Activated CD4-positive, alpha-beta T cell treated with anti-CD3 and anti-CD28 coated beads for 36 hours (primary cell): ENCODE data around the gene MST1. TPM values are rescaled to one million over a fixed set of nuclear protein-coding genes. Genes with fewer than 3 reads are reported as not detected.

ENCODE experiments used
- ATAC-seq: fragments of 200-7000 bp; cut with Tn5 transposase; one replicate; pipeline ENCODE4 v1.10.0; 2021; ENCODE audit warnings: mild to moderate bottlenecking, moderate library complexity
- CTCF ChIA-PET: fragments of 350-600 bp; sonication (Branson Sonifier 250); formaldehyde crosslinking; loops from one replicate; lab custom pipeline; 2021; ENCODE audit warnings: antibody characterized with exemption; lab: Charles Lee
- POLR2A ChIA-PET: fragments of 350-600 bp; sonication (Branson Sonifier 250); formaldehyde crosslinking; loops from one replicate; lab custom pipeline; 2021; ENCODE audit warnings: antibody characterized with exemption, inconsistent platforms; lab: Charles Lee
- DNase-seq: peaks from one replicate; pipeline ENCODE4 v3.0.0-alpha.2; 2020
- H3K27ac Mint-ChIP-seq: one replicate; pipeline ENCODE4 v1.8.0; 2021; ENCODE audit warnings: mixed read lengths
- H3K27me3 Mint-ChIP-seq: one replicate; pipeline ENCODE4 v1.8.0; 2021; ENCODE audit warnings: mixed read lengths
- H3K36me3 Mint-ChIP-seq: one replicate; pipeline ENCODE4 v1.8.0; 2021; ENCODE audit warnings: low read depth, mixed read lengths
- H3K4me1 Mint-ChIP-seq: one replicate; pipeline ENCODE4 v1.8.0; 2021; ENCODE audit warnings: mixed read lengths
- H3K4me3 Mint-ChIP-seq: one replicate; pipeline ENCODE4 v1.8.0; 2021; ENCODE audit warnings: mild to moderate bottlenecking, moderate library complexity, mixed read lengths
- H3K9me3 Mint-ChIP-seq: one replicate; pipeline ENCODE4 v1.8.0; 2021; ENCODE audit warnings: low read depth, mixed read lengths
- intact Hi-C, 2 experiments: fragments of 100-400 bp; cut with DNase I in 1 of 2; cut with micrococcal nuclease in 1 of 2; formaldehyde crosslinking; loops; one replicate each; pipeline versions ENCODE4 v1.14.2 to v1.15.1; 2022 to 2024; cut with DNase I, micrococcal nuclease
- total RNA-seq, 2 experiments: library from RNA; stranded (reverse); gene quantifications; one replicate each; pipeline ENCODE4 v1.2.3, GENCODE V29; 2021

Gene MST1
- total RNA-seq, 2 experiments from 2014 or later: 8.7 to 9.7 TPM

DNA sequence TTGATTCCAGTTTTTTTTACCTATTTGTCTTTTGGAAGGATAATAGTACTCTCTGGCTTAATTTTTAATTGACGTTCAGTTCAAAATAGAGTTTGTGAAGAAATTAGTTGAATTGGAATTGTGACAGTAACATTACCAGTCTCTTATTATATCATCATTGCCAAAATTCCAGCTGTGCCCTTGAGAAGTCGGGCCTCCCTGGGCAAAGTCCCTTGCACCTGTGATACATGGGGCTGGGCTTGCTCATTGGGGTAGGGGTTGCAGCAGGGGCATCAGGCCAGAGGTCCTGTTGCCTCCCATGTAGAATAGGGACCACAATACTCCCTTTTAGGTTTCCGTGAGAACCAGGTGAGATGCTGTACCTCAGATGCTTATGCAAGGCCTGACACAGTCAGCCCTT is 43.0 kb downstream of the MST1 start:
- POLR2A ChIA-PET: interaction anchor here (0.6 kb wide), 1 partner anchor 168 kb away, joined by 3 read pairs; the partner anchor contains the start of gene UBA7
- CTCF ChIA-PET: no interaction called here
- Mint-ChIP-seq H3K36me3 (no peaks in the 10 kb centered on the region), H3K4me1 (no peaks in the 10 kb centered on the region), H3K9me3 (no peaks in the 10 kb centered on the region), H3K27ac (no peak overlapping the region), H3K27me3 (no peaks in the 10 kb centered on the region), H3K4me3 (no peak overlapping the region)
- no peak for DNase-seq
- no peak for ATAC-seq
- intact Hi-C loops: no loop called here

GRCh38 chr3:49644684-49645083 is 44.6 kb downstream of the MST1 start:
- Mint-ChIP-seq H3K36me3 (no peaks in the 10 kb centered on the region), H3K9me3 (no peaks in the 10 kb centered on the region), H3K4me3 (no peak overlapping the region), H3K4me1 (no peaks in the 10 kb centered on the region), H3K27me3 (no peaks in the 10 kb centered on the region), H3K27ac (no peak overlapping the region)
- DNase-seq: no peak
- ATAC-seq: no peak
- intact Hi-C loops: no loop called here
- ChIA-PET POLR2A (no interaction called here), CTCF (no interaction called here)

DNA sequence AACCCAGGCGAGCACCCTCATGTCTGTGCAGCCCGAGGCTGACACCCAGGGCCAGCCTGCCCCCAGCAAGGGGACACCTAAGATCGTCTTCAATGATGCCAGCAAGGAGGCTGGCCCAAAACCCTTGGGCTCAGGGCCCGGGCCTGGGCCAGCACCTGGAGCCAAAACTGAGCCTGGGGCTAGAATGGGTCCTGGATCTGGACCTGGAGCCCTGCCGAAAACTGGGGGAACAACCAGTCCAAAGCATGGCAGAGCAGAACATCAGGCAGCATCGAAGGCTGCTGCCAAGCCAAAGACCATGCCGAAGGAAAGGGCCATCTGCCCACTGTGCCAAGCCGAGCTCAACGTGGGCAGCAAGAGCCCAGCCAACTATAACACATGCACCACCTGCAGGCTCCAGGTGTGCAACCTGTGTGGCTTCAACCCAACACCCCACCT is 46.5 kb downstream of the MST1 start:
- H3K27ac Mint-ChIP-seq: no peak overlapping the region
- no peaks in the 10 kb centered on the region for H3K9me3 Mint-ChIP-seq
- H3K36me3 Mint-ChIP-seq: no peaks in the 10 kb centered on the region
- ATAC-seq: no peak
- ChIA-PET CTCF (interaction anchor here (0.6 kb wide), 1 partner anchor 102 kb away, joined by 3 read pairs; no protein-coding TSS in a partner anchor), POLR2A (interaction anchor here (0.6 kb wide), 1 partner anchor 52 kb away, joined by 7 read pairs; no protein-coding TSS in a partner anchor)
- no peaks in the 10 kb centered on the region for H3K4me1 Mint-ChIP-seq
- intact Hi-C loops: no loop called here
- no peaks in the 10 kb centered on the region for H3K27me3 Mint-ChIP-seq
- no peak overlapping the region for H3K4me3 Mint-ChIP-seq
- no peak for DNase-seq

DNA sequence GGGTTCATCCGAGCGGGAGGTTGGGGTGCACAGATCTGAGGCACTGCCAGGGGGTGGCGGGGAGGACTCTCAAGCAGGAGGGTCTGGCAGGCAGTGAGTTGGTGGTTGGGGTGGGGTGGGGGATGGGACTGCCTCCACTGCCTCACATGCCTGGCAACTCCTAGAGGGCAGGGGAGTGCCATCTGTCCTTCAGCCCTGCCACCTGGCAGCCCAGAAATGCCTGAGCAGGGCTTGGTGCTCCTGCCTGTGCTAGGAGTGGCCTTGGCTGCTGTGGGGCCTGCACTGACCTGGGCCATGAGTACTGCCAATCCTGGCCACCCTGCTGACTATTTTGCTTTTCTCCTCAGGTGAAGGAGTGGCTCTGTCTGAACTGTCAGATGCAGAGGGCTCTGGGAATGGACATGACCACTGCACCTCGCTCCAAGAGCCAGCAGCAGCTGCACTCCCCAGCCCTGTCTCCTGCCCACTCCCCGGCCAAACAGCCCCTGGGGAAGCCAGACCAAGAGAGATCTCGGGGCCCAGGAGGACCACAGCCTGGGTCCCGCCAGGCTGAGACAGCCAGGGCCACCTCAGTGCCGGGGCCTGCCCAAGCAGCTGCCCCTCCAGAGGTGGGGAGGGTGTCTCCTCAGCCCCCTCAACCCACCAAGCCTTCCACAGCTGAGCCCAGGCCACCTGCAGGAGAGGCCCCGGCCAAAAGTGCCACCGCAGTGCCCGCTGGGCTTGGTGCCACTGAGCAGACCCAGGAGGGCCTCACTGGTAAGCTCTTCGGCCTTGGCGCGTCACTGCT is 47.2 kb downstream of the MST1 start:
- ChIA-PET POLR2A (interaction anchor here (0.6 kb wide), 1 partner anchor 53 kb away, joined by 7 read pairs; no protein-coding TSS in a partner anchor), CTCF (no interaction called here)
- ATAC-seq (no peak), DNase-seq (no peak)
- no peaks in the 10 kb centered on the region for H3K36me3 Mint-ChIP-seq
- H3K27me3 Mint-ChIP-seq: no peaks in the 10 kb centered on the region
- H3K9me3 Mint-ChIP-seq: no peaks in the 10 kb centered on the region
- H3K4me1 Mint-ChIP-seq: peaks cover under 1% of the 10 kb centered on the region
- intact Hi-C loops: no loop called here
- no peak overlapping the region for H3K4me3 Mint-ChIP-seq
- no peak overlapping the region for H3K27ac Mint-ChIP-seq

DNA sequence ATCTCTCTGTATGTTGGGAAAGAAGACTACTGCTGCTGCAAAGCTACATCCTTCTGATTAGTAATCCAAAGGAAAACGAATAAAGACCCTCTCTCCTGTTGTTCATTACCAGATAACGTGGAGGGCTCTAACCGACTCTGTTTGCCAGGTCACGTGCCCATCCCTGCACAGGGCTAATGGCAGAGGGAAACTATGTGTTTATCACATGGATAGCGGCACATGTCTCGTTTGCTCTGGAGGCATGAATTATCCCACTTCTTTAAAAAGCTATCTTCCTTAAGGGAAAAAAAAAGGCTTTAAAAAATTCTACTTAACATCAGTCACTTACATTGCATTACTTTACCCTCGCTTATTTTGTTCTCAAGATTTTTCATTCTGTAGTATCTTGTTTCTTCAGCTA is 48.0 kb downstream of the MST1 start:
- Mint-ChIP-seq H3K4me3 (no peak overlapping the region), H3K9me3 (no peaks in the 10 kb centered on the region), H3K36me3 (no peaks in the 10 kb centered on the region), H3K4me1 (peaks cover 3% of the 10 kb centered on the region), H3K27me3 (no peaks in the 10 kb centered on the region), H3K27ac (no peak overlapping the region)
- ChIA-PET CTCF (no interaction called here), POLR2A (no interaction called here)
- ATAC-seq (no peak), DNase-seq (no peak)
- intact Hi-C loops: no loop called here

GRCh38 chr3:49639551-49639950 is 49.7 kb downstream of the MST1 start:
- ChIA-PET POLR2A (interaction anchor here (0.6 kb wide), 1 partner anchor 225 kb away, joined by 4 read pairs; no protein-coding TSS in a partner anchor), CTCF (no interaction called here)
- H3K27ac Mint-ChIP-seq: no peak overlapping the region
- intact Hi-C loops: no loop called here
- H3K9me3 Mint-ChIP-seq: no peaks in the 10 kb centered on the region
- no peaks in the 10 kb centered on the region for H3K36me3 Mint-ChIP-seq
- DNase-seq (no peak), ATAC-seq (no peak)
- no peak overlapping the region for H3K4me3 Mint-ChIP-seq
- peaks cover 3% of the 10 kb centered on the region for H3K4me1 Mint-ChIP-seq
- no peaks in the 10 kb centered on the region for H3K27me3 Mint-ChIP-seq

DNA sequence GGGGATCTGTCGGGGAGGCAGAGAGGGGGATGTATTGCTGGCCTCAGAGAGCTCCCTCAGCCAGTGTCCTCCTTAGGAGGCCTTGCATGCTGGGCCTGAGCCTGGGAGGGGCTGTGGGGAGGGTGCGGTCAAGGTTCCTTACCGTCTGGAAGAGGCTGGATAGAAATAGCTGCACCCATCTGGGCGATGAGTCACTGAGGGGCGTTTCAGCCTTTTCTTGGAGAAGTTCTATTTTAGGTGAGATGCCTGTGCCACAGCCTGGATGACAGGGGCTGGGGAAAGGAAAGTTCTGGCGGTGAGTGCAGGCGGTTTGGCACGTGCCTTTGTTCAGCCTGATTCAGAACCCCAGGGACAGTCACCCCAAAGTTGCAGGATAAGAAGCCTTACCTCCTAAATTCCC is 50.8 kb downstream of the MST1 start:
- Mint-ChIP-seq H3K4me3 (no peak overlapping the region), H3K4me1 (peaks cover 3% of the 10 kb centered on the region), H3K9me3 (no peaks in the 10 kb centered on the region), H3K36me3 (no peaks in the 10 kb centered on the region), H3K27ac (no peak overlapping the region), H3K27me3 (no peaks in the 10 kb centered on the region)
- ATAC-seq: no peak
- intact Hi-C loops: no loop called here
- CTCF ChIA-PET: interaction anchor here (0.6 kb wide), 1 partner anchor 33 kb away, joined by 3 read pairs; no protein-coding TSS in a partner anchor
- POLR2A ChIA-PET: interaction anchor here (0.6 kb wide), 1 partner anchor 427 kb away, joined by 3 read pairs; no protein-coding TSS in a partner anchor
- DNase-seq: no peak

DNA sequence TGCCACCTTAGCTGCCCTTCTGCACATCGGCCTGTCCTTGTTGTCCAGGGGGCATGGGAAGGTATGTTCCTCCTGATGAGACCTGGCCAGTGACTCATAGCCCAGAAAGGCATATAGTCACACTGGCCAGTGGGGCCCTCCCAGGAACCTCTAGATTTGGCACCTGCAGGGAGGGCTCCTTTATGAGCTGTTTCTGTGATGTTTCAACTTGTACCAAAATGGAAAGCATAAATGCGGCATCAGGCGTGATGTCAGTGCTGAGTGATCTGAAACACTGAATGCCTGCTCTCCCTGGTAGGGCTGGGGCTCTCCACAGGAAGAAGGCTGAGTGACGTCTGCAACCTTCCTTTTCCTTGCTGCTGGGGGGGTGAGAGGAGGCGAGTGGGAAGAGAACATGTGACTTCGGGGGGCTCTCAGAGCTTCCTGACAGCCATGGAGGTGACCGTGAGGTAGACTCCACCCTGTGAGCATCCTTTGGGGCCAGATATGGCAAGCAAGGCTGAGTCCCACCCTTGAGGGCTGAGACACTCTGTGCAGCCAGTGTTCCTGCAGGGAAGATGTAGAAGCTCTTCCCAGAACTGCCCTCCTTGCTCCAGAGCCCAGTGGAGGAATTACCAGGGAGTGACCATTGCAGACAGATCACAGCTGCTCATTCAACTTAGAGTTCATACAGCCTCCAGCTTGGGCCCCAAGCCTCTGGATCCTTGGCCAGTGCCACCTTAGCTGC is 52.2 kb downstream of the MST1 start:
- no peaks in the 10 kb centered on the region for H3K27me3 Mint-ChIP-seq
- ChIA-PET CTCF (interaction anchor here (0.6 to 2.3 kb wide), 6 partner anchors 23 to 361 kb away, joined by 3 to 9 read pairs (median 3); no protein-coding TSS in a partner anchor), POLR2A (no interaction called here)
- no peak overlapping the region for H3K4me3 Mint-ChIP-seq
- H3K4me1 Mint-ChIP-seq: peaks cover 3% of the 10 kb centered on the region
- ATAC-seq (peak; percentile 65), DNase-seq (peak; percentile 35)
- no peaks in the 10 kb centered on the region for H3K9me3 Mint-ChIP-seq
- no peaks in the 10 kb centered on the region for H3K36me3 Mint-ChIP-seq
- no peak overlapping the region for H3K27ac Mint-ChIP-seq
- intact Hi-C loops: no loop called here

DNA sequence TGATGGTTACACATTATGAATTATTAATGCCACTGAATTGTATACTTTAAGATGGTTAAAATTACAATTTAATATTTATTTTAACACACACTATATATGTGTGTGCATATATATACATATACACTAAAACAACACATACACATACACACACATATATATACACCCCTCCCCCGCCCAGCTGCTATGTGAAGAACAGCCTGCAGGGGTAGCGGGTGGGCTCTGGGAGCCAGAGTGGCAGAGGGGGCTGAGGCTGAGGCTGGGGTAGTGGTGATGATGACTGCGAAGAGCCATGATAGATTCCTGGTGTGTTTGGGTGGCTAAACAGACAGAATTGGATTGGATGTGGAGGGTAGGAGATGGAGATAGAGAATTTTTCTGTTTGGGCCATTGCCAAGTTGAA is 54.5 kb downstream of the MST1 start:
- ATAC-seq: no peak
- CTCF ChIA-PET: no interaction called here
- POLR2A ChIA-PET: no interaction called here
- Mint-ChIP-seq H3K4me3 (no peak overlapping the region), H3K36me3 (no peaks in the 10 kb centered on the region), H3K9me3 (no peaks in the 10 kb centered on the region), H3K27me3 (peaks cover 3% of the 10 kb centered on the region), H3K4me1 (peaks cover 3% of the 10 kb centered on the region), H3K27ac (no peak overlapping the region)
- no peak for DNase-seq
- intact Hi-C loops: no loop called here
